ENCODE data around the gene FGFR1OP2.

The FGFR1OP2 gene

DNA sequence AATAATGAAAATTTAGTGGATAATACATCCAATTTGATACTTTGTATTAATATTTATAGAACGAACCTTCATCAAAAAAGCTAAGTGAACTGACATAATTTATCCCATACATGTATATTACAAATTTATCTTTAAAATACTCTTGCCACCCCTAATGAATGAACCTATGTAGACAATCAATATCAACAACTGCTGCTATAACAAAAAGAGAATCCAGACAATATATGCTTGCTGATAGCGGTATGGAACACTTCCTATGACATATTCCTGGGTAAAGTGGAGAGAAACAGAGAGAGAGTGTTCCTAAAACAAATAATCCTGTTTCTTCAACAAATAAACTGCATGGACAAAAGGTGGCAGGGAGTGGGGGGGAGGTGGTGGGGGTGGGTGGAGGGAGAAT lies 44.6 kb downstream of the FGFR1OP2 start:
- DNase-seq (ENCODE audit: low read depth) = no peak
- TF ChIP-seq CTCF (IDR thresholded peaks at IDR 0.05; ENCODE audit: low read length, missing control alignments) = no peak

DNA sequence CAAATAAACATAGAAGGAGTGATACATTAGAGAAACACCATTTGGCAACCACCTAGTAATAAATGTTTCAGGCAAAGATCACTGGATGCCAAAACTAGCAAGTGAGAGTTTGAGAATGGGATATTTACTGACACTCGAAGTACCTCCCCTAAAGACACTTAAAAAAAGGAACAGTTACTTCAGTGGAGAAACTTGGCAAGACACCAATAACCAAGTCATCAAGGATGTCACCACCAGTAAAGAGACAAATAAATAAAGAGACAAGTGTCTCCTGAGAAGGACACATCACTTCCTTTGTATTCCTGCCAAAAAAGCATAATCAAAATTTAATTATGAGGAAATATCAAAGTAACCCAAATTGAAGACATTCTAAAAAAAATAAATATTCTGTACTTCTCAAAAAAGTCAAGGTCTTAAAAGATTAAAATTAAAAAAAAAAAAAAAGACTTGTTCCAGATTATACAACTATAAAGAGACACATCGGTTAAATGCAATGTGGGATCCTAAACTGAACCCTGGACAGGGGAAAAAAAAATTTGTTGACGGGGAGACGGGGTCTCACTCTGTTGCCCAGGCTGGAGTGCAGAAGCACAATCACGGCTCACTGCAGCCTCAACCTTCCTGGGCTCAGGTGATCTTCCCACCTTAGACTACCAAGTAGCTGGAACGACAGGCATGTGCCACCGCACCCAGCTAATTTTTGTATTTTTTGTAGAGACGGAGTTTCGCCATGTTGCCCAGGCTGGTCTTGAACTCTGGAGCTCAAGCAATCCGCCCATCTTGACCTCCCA lies 49.6 kb downstream of the FGFR1OP2 start:
- peak; percentile 29 for DNase-seq (ENCODE audit: low read depth)
- no peak for TF ChIP-seq CTCF (IDR thresholded peaks at IDR 0.05; ENCODE audit: low read length, missing control alignments)
- no peak overlapping the region for H3K4me3 ChIP-seq (replicated peaks; ENCODE audit: low read depth, low read length)

More for the DNA sequence above, 44.6 kb downstream of the FGFR1OP2 start:
- H3K4me3 ChIP-seq (replicated peaks; ENCODE audit: low read depth, low read length) = no peak overlapping the region

DNA sequence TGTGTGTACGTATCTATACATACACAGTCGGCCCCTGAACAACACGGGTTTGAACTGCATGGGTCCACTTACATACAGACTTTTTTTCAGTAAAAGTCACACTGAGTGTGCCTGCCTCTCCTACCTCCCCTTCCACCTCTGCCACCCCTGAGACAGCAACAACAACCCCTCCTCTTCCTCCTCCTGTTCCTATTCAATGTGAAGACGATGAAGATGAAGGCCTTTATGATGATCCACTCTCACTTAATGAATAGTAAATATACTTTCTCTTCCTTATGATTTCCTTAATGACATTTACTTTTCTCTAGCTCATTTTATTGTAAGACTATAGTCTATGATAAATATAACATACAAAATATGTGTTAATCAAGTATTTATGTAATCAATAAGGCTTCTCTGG lies 50.4 kb downstream of the FGFR1OP2 start:
- DNase-seq (ENCODE audit: low read depth) = no peak
- no peak overlapping the region for H3K4me3 ChIP-seq (replicated peaks; ENCODE audit: low read depth, low read length)
- TF ChIP-seq CTCF (IDR thresholded peaks at IDR 0.05; ENCODE audit: low read length, missing control alignments) = no peak

DNA sequence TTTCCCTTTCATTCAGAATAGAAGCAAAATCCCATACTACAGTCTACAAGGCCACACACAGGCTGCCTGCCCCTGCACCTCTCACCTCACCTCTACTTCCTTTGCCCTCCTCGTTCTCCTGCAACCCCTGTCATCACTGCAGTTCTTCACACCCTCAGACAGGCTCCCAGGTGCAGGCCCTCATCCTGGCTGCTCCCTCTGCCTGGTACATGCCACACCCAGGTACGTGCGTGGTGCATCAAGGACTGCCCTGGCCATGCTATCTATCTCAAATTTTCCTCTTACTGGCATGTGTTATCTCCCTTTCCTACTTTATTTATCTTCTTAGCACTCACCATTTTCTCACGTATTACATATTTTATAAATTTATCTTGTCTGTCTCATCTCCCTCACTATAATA lies 51.6 kb downstream of the FGFR1OP2 start:
- no peak for TF ChIP-seq CTCF (IDR thresholded peaks at IDR 0.05; ENCODE audit: low read length, missing control alignments)
- DNase-seq (ENCODE audit: low read depth) = no peak
- no peak overlapping the region for H3K4me3 ChIP-seq (replicated peaks; ENCODE audit: low read depth, low read length)

DNA sequence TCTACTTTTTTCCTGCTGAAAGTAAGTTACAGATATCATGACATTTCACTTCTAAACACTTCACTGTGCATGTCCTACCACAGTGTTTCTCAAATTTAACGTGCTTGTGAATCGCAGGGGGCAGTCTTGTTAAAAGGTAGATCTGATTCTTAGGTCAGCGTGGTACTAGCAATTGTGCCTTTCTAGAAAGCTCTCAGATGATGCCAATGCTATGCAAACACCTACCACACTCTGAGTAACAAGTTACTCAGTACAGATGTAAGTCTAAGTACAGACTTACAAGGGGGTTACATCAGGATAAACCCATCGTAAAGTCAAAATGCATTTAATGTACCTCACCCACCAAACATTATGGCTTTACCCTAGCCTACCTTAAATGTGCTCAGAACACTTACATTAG lies 53.6 kb downstream of the FGFR1OP2 start:
- DNase-seq (ENCODE audit: low read depth) = no peak
- no peak for TF ChIP-seq CTCF (IDR thresholded peaks at IDR 0.05; ENCODE audit: low read length, missing control alignments)

GRCh38 chr12:26994109-26994508 lies 55.8 kb downstream of the FGFR1OP2 start:
- H3K4me3 ChIP-seq (replicated peaks; ENCODE audit: low read depth, low read length) = no peak overlapping the region
- no peak for DNase-seq (ENCODE audit: low read depth)
- no peak for TF ChIP-seq CTCF (IDR thresholded peaks at IDR 0.05; ENCODE audit: low read length, missing control alignments)

More for the DNA sequence above, 53.6 kb downstream of the FGFR1OP2 start:
- H3K4me3 ChIP-seq (replicated peaks; ENCODE audit: low read depth, low read length) = no peak overlapping the region

DNA sequence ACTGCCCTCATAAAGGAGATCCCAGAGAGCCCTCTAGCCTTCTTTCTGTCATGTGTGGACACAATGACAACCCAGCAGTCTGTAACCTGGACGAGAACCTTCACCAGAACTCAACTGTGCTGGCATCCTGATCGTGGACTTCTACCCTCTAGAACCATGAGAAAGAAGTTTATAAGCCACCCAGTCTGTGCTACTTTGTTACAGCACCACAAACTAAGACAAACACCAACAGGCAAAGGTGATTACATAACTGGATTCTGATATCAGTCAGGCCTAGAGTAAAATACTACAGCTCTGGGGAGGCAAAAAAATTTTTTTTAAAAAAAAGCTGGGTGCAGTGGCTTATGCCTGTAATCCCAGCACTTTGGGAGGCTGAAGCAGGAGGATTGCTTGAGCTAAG lies 57.4 kb downstream of the FGFR1OP2 start:
- no peak overlapping the region for H3K4me3 ChIP-seq (replicated peaks; ENCODE audit: low read depth, low read length)
- DNase-seq (ENCODE audit: low read depth) = no peak
- no peak for TF ChIP-seq CTCF (IDR thresholded peaks at IDR 0.05; ENCODE audit: low read length, missing control alignments)

Measured in fibroblast of pulmonary artery (primary cell).